ENCODE measurements around the gene CSK. TPM values are rescaled to one million over a fixed set of nuclear protein-coding genes. Genes with fewer than 3 reads are reported as not detected.

The CSK gene
- total RNA-seq, 1 experiment from 2014 or later, result 49.2 TPM

DNA sequence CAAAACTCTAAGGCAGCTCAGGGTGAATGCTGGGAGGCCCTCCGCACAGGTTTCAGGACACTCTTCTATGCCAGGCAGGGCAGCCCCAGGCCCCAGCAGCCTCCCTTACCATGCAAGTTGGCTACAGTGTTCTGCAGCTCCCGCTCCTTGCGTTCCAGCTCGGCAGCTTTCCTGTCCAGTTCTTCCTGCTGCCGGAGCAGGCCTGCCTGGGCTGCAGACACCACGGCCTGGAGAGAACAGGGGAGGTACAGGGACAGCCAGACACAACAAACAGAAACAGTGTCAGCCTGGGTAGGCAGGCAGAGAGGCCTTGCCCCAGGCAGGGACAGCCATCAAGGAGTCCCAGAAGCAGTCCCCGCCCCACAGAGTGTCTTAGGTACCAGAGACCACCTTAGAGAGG, 70.1 kb downstream of the CSK start:
- Mint-ChIP-seq H3K4me3 (no peak overlapping the region), H3K27me3 (ENCODE audit: low read depth) (no peaks in the 10 kb centered on the region), H3K36me3 (ENCODE audit: insufficient read depth in 1 of 3, low read depth in 3 of 3) (peaks cover 10 to 54% (median 43%) of the 10 kb centered on the region in 3 experiments), H3K9me3 (no peaks in the 10 kb centered on the region), H3K27ac (no peak overlapping the region), H3K4me1 (peaks cover 0 to 4% of the 10 kb centered on the region in 2 experiments; a peak in 3 of 4 replicates)
- no peak overlapping the region for H4K8ac ChIP-seq (replicated peaks; ENCODE audit: insufficient read length, low read depth, low read length)
- H4K20me1 ChIP-seq (ENCODE audit: control insufficient read depth, insufficient read depth, insufficient read length), result no peaks in the 10 kb centered on the region
- H2BK12ac ChIP-seq (ENCODE audit: insufficient read length, low read depth, low read length), result no peak overlapping the region
- H3K23ac ChIP-seq (ENCODE audit: insufficient read length, low read depth, low read length), result no peak overlapping the region
- no peak overlapping the region for H3K14ac ChIP-seq (ENCODE audit: insufficient read depth, low read length)
- no peak for TF ChIP-seq CTCF (conservative IDR thresholded peaks at IDR 0.05)
- no peak overlapping the region for H2BK5ac ChIP-seq (ENCODE audit: insufficient read length, low read length)
- no peak overlapping the region for H2AK5ac ChIP-seq (ENCODE audit: insufficient read length, low read length)
- H2BK120ac ChIP-seq (ENCODE audit: low read depth, low read length, poor library complexity, severe bottlenecking), result no peak overlapping the region
- no peaks in the 10 kb centered on the region for H3K23me2 ChIP-seq (ENCODE audit: insufficient read length, low read depth, low read length, poor library complexity, severe bottlenecking)
- H2BK15ac ChIP-seq (ENCODE audit: low read depth, low read length), result no peak overlapping the region
- no peak overlapping the region for H3T11ph ChIP-seq (ENCODE audit: low read length)
- no peak overlapping the region for H4K5ac ChIP-seq (ENCODE audit: insufficient read length, low read depth, low read length)
- H3K79me1 ChIP-seq (ENCODE audit: insufficient read depth, low read depth, low read length, poor library complexity, severe bottlenecking), result no peaks in the 10 kb centered on the region
- H3K79me2 ChIP-seq (ENCODE audit: insufficient read depth, low read length), result no peaks in the 10 kb centered on the region
- no peak overlapping the region for H4K91ac ChIP-seq (ENCODE audit: insufficient read length, low read depth, low read length)
- H3K4me1 ChIP-seq (ENCODE audit: insufficient read depth, low read length), result no peaks in the 10 kb centered on the region
- no peak overlapping the region for H3K56ac ChIP-seq (ENCODE audit: insufficient read length, low read depth, low read length)
- H2AFZ ChIP-seq (ENCODE audit: low read length), result no peak overlapping the region
- no peak overlapping the region for H3K27ac ChIP-seq (ENCODE audit: insufficient read length, low read depth, low read length)
- WGBS (ENCODE audit: extremely low coverage, insufficient read length, low lambda C conversion rate), result no CpG with 5 or more reads among the region's 7 CpGs
- H3K9me3 ChIP-seq (ENCODE audit: control insufficient read depth, low read depth, low read length), result no peaks in the 10 kb centered on the region
- H2BK20ac ChIP-seq (ENCODE audit: low read depth, low read length, poor library complexity, severe bottlenecking), result no peak overlapping the region
- no peak overlapping the region for H3K9ac ChIP-seq (ENCODE audit: extremely low read depth, insufficient read length, low read length)
- H3K27me3 ChIP-seq (ENCODE audit: insufficient read depth, low read length), result no peaks in the 10 kb centered on the region
- DNase-seq, result no peak
- H3K4ac ChIP-seq (ENCODE audit: low read depth, low read length), result no peak overlapping the region
- no peak overlapping the region for H3K4me2 ChIP-seq (ENCODE audit: insufficient read depth, insufficient read length, low read length)
- no peak overlapping the region for H3K18ac ChIP-seq (ENCODE audit: insufficient read length, low read depth, low read length)

Small RNA genes within 50 kb of the gene (microRNA-seq; reads per million reads assigned to microRNA genes)
- gene MIR4513 (ENCODE audit: borderline microRNAs expressed) (not detected), gene MIR6882 (ENCODE audit: borderline microRNAs expressed) (not detected)

Other genes with a start within 250 kb of the CSK start
- gene ARID3B, start 240.9 kb upstream of the CSK start, total RNA-seq (2021), result 101 and 110 TPM in 2 replicates
- 40.8 and 41.0 TPM in 2 replicates for gene CLK3, start 166.2 kb upstream of the CSK start, total RNA-seq (2021)
- gene EDC3, start 86.1 kb upstream of the CSK start, total RNA-seq (2021), result 56.6 and 60.5 TPM in 2 replicates
- gene CYP1A1, start 56.6 kb upstream of the CSK start, total RNA-seq (2021), result 0.33 TPM in 1 of 2 replicates, not detected in the other
- gene CYP1A2, start 33.2 kb upstream of the CSK start, total RNA-seq (2021), result not detected in 2 replicates
- not detected in 2 replicates for gene LMAN1L, start 30.8 kb downstream of the CSK start, total RNA-seq (2021)
- not detected in 2 replicates for gene CPLX3, start 44.5 kb downstream of the CSK start, total RNA-seq (2021)
- 31.1 and 34.0 TPM in 2 replicates for gene ULK3, start 61.1 kb downstream of the CSK start, total RNA-seq (2021)
- gene SCAMP2, start 91.3 kb downstream of the CSK start, total RNA-seq (2021), result 49.0 and 50.2 TPM in 2 replicates
- gene MPI, start 108.0 kb downstream of the CSK start, total RNA-seq (2021), result 55.0 and 57.5 TPM in 2 replicates
- 60.3 and 69.0 TPM in 2 replicates for gene FAM219B, start 124.8 kb downstream of the CSK start, total RNA-seq (2021)
- gene COX5A, start 156.0 kb downstream of the CSK start, total RNA-seq (2021), result 331 and 336 TPM in 2 replicates
- 12.6 and 13.0 TPM in 2 replicates for gene RPP25, start 174.7 kb downstream of the CSK start, total RNA-seq (2021)
- 45.8 and 47.8 TPM in 2 replicates for gene SCAMP5, start 213.5 kb downstream of the CSK start, total RNA-seq (2021)
- gene PPCDC, start 241.5 kb downstream of the CSK start, total RNA-seq (2021), result 17.6 and 22.7 TPM in 2 replicates

Measured in H9 (cell line).